ENCODE data around the gene TMEM52. TPM values are rescaled to one million over a fixed set of nuclear protein-coding genes. Genes with fewer than 3 reads are reported as not detected.

The TMEM52 gene
- total RNA-seq, 1 donor from 2014 or later, result 1.4 TPM

DNA sequence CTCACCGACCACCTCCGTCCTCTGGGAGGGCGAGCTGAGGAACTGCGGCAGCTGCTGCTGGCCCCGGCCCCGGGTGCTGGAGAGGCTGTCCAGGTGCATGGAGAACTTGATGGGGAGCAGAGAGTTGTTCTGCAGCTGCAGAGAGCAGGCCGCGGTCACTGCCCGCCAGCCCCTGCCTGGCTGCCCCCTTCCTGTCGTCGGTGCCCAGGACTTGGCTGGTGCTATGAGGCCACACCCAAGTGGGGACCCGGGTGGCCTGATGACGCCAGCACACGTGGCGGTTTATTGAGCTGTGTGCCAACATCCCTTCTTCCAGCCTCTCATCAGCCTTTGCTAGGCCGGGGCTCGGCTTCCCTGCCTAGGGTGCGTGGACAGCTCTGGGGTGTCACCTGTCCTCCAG lies 5.3 kb upstream of the TMEM52 start:
- no peak overlapping the region for H3K4me3 Mint-ChIP-seq (ENCODE audit: unreplicated experiment)
- Histone ChIP-seq H3K27ac (ENCODE audit: low read depth, low read length) (no peak overlapping the region), H3K4me3 (ENCODE audit: insufficient read depth, low read depth, low read length) (no peak overlapping the region), H3K36me3 (ENCODE audit: insufficient read depth, low read length) (no peaks in the 10 kb centered on the region), H4K20me1 (ENCODE audit: insufficient read depth, low read length) (no peaks in the 10 kb centered on the region), H3K9ac (ENCODE audit: low read length) (no peak overlapping the region), H3K9me3 (ENCODE audit: insufficient read depth, low read depth, low read length) (no peaks in the 10 kb centered on the region), H3K27me3 (ENCODE audit: insufficient read depth, low read length) (no peaks in the 10 kb centered on the region), H2AFZ (ENCODE audit: low read depth, low read length) (no peak overlapping the region), H3K4me2 (ENCODE audit: low read length) (no peak overlapping the region), H3K79me2 (ENCODE audit: insufficient read depth, low read length) (no peaks in the 10 kb centered on the region), H3K4me1 (ENCODE audit: insufficient read depth, low read length) (no peaks in the 10 kb centered on the region)
- H3K4me1 Mint-ChIP-seq (ENCODE audit: low read depth, unreplicated experiment), result no peaks in the 10 kb centered on the region
- H3K27ac Mint-ChIP-seq (ENCODE audit: unreplicated experiment), result no peak overlapping the region
- H3K36me3 Mint-ChIP-seq (ENCODE audit: low read depth, unreplicated experiment), result no peaks in the 10 kb centered on the region
- no peak for TF ChIP-seq EZH2 (IDR thresholded peaks at IDR 0.05; ENCODE audit: insufficient read depth, low read length)
- TF ChIP-seq, protein P1, sequence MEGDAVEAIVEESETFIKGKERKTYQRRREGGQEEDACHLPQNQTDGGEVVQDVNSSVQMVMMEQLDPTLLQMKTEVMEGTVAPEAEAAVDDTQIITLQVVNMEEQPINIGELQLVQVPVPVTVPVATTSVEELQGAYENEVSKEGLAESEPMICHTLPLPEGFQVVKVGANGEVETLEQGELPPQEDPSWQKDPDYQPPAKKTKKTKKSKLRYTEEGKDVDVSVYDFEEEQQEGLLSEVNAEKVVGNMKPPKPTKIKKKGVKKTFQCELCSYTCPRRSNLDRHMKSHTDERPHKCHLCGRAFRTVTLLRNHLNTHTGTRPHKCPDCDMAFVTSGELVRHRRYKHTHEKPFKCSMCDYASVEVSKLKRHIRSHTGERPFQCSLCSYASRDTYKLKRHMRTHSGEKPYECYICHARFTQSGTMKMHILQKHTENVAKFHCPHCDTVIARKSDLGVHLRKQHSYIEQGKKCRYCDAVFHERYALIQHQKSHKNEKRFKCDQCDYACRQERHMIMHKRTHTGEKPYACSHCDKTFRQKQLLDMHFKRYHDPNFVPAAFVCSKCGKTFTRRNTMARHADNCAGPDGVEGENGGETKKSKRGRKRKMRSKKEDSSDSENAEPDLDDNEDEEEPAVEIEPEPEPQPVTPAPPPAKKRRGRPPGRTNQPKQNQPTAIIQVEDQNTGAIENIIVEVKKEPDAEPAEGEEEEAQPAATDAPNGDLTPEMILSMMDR (IDR thresholded peaks at IDR 0.05; ENCODE audit: insufficient read depth, low read depth, low read length), result no peak
- FAIRE-seq (no peak), DNase-seq (ENCODE audit: low read depth) (no peak)
- no peaks in the 10 kb centered on the region for H3K9me3 Mint-ChIP-seq (ENCODE audit: unreplicated experiment)
- H3K27me3 Mint-ChIP-seq (ENCODE audit: low read depth, unreplicated experiment), result peaks cover 5% of the 10 kb centered on the region

DNA sequence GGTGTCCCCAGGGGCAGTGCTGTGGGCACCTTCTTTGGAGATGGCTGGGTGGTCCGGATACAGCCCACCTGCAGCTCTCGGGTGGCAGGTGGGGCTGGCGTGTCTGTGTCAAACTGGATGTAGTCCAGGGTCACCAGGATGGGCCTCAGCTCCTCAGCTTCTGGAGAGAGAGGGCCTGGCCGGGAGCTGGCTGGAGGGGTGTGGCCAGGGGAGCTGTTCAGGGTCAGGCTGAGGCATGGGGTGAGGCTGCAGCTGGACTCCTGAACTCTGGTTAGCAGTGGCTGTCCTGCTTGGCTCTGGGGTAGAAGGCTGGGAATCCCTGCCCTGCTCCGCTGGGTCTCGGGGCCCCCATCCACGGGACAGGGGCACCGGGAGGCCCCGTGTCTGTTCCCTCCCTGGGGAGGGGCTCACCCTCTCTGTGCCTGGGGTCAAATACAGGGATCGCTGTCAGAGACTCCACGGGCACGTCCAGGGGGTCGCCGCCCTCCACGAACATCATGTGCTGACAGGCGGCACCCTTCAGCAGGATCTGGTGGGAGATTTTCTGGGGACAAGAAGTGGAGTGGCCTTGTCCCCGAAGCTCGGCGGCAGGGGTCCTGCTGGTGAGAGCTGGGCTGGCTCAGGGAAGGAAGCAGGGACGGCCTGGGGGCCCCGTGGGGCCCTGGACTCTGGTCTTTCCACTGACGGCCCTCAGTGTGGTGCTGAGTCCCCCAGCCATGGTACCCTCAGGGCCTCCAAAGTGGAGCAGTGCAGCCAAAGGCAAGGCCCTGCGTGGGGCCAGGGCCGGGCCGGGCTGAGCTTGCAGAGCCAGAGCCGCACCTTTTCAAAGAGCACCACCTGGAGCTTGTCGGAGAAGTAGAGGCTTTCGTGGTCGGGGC lies 4.1 kb upstream of the TMEM52 start:
- peaks cover 5% of the 10 kb centered on the region for H3K27me3 Mint-ChIP-seq (ENCODE audit: low read depth, unreplicated experiment)
- Histone ChIP-seq H3K9me3 (ENCODE audit: insufficient read depth, low read depth, low read length) (no peaks in the 10 kb centered on the region), H3K27me3 (ENCODE audit: insufficient read depth, low read length) (no peaks in the 10 kb centered on the region), H3K9ac (ENCODE audit: low read length) (no peak overlapping the region), H2AFZ (ENCODE audit: low read depth, low read length) (no peak overlapping the region), H3K4me1 (ENCODE audit: insufficient read depth, low read length) (peaks cover 6% of the 10 kb centered on the region), H3K4me2 (ENCODE audit: low read length) (no peak overlapping the region), H4K20me1 (ENCODE audit: insufficient read depth, low read length) (no peaks in the 10 kb centered on the region), H3K36me3 (ENCODE audit: insufficient read depth, low read length) (no peaks in the 10 kb centered on the region), H3K79me2 (ENCODE audit: insufficient read depth, low read length) (no peaks in the 10 kb centered on the region), H3K4me3 (ENCODE audit: insufficient read depth, low read depth, low read length) (no peak overlapping the region), H3K27ac (ENCODE audit: low read depth, low read length) (no peak overlapping the region)
- H3K4me3 Mint-ChIP-seq (ENCODE audit: unreplicated experiment), result no peak overlapping the region
- no peak overlapping the region for H3K27ac Mint-ChIP-seq (ENCODE audit: unreplicated experiment)
- H3K9me3 Mint-ChIP-seq (ENCODE audit: unreplicated experiment), result no peaks in the 10 kb centered on the region
- DNase-seq (ENCODE audit: low read depth) (no peak), FAIRE-seq (no peak)
- no peaks in the 10 kb centered on the region for H3K36me3 Mint-ChIP-seq (ENCODE audit: low read depth, unreplicated experiment)
- TF ChIP-seq, protein P1 (IDR thresholded peaks at IDR 0.05; ENCODE audit: insufficient read depth, low read depth, low read length), result no peak
- no peak for TF ChIP-seq EZH2 (IDR thresholded peaks at IDR 0.05; ENCODE audit: insufficient read depth, low read length)
- H3K4me1 Mint-ChIP-seq (ENCODE audit: low read depth, unreplicated experiment), result no peaks in the 10 kb centered on the region

DNA sequence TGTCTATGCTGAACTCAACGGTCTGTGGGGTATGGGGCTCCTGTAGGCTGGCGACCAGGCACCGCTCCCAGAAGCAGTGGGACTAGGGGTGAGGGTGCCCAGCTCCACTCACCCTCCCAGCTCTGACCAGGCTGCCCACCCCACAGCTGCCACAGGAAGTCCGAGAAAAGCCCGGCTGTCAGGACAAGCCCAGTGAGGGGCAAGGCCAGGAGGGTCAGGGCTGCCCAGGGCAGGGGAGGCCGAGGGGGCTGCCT lies 3.5 kb upstream of the TMEM52 start:
- H3K4me3 Mint-ChIP-seq (ENCODE audit: unreplicated experiment), result no peak overlapping the region
- TF ChIP-seq EZH2 (IDR thresholded peaks at IDR 0.05; ENCODE audit: insufficient read depth, low read length), result no peak
- TF ChIP-seq, protein P1 (IDR thresholded peaks at IDR 0.05; ENCODE audit: insufficient read depth, low read depth, low read length), result no peak
- peaks cover 6% of the 10 kb centered on the region for H3K4me1 ChIP-seq (ENCODE audit: insufficient read depth, low read length)
- DNase-seq (ENCODE audit: low read depth) (no peak), FAIRE-seq (no peak)
- H3K9me3 Mint-ChIP-seq (ENCODE audit: unreplicated experiment), result no peaks in the 10 kb centered on the region
- H3K4me3 ChIP-seq (ENCODE audit: insufficient read depth, low read depth, low read length), result no peak overlapping the region
- no peak overlapping the region for H3K4me2 ChIP-seq (ENCODE audit: low read length)
- H2AFZ ChIP-seq (ENCODE audit: low read depth, low read length), result no peak overlapping the region
- no peaks in the 10 kb centered on the region for H3K36me3 ChIP-seq (ENCODE audit: insufficient read depth, low read length)
- H3K36me3 Mint-ChIP-seq (ENCODE audit: low read depth, unreplicated experiment), result no peaks in the 10 kb centered on the region
- H3K27ac Mint-ChIP-seq (ENCODE audit: unreplicated experiment), result no peak overlapping the region
- H3K79me2 ChIP-seq (ENCODE audit: insufficient read depth, low read length), result no peaks in the 10 kb centered on the region
- H4K20me1 ChIP-seq (ENCODE audit: insufficient read depth, low read length), result no peaks in the 10 kb centered on the region
- no peaks in the 10 kb centered on the region for H3K9me3 ChIP-seq (ENCODE audit: insufficient read depth, low read depth, low read length)
- no peak overlapping the region for H3K27ac ChIP-seq (ENCODE audit: low read depth, low read length)
- peaks cover 11% of the 10 kb centered on the region for H3K27me3 Mint-ChIP-seq (ENCODE audit: low read depth, unreplicated experiment)
- no peaks in the 10 kb centered on the region for H3K4me1 Mint-ChIP-seq (ENCODE audit: low read depth, unreplicated experiment)
- H3K9ac ChIP-seq (ENCODE audit: low read length), result no peak overlapping the region
- no peaks in the 10 kb centered on the region for H3K27me3 ChIP-seq (ENCODE audit: insufficient read depth, low read length)
